Hepatocyte (in vitro differentiated cells): ENCODE data around the gene GALNT14.

Experiments
- CTCF ChIP-seq: fragments of 200-600 bp; sonication (generic); IDR thresholded peaks from 2 replicates; pipeline ENCODE4 v1.5.1; 2016; ENCODE audit warnings: antibody characterized with exemption, mild to moderate bottlenecking; ENCODE audit not compliant: poor library complexity
- EZH2 ChIP-seq: fragments of 200-600 bp; sonication (generic); IDR thresholded peaks from 2 replicates; pipeline ENCODE4 v1.6.1; 2016; ENCODE audit warnings: antibody characterized with exemption, mild to moderate bottlenecking, borderline replicate concordance
- EZH2phosphoT487 ChIP-seq: fragments of 200-600 bp; sonication (generic); IDR thresholded peaks from one replicate; pipeline ENCODE4 v1.6.1; 2018; ENCODE audit warnings: antibody characterized with exemption, mild to moderate bottlenecking, low read depth, moderate library complexity; ENCODE audit not compliant: unreplicated experiment, severe bottlenecking

GRCh38 chr2:31171142-31171541, 32.9 kb upstream of the GALNT14 start:
- no peak for TF ChIP-seq EZH2
- TF ChIP-seq CTCF = no peak
- TF ChIP-seq EZH2phosphoT487 = no peak
